Stimulated activated CD8-positive, alpha-beta memory T cell treated with anti-CD3 and anti-CD28 coated beads, Interleukin-15, amount 100 ng/mL, for 4 hours (primary cell): ENCODE data around the gene LINC01488.

Experiments
- DNase-seq, 2 donors: peaks; one replicate each; pipeline ENCODE4 v3.0.0-alpha.2; 2020; ENCODE audit warnings: low read depth in 2 of 2

LINC01488 gene

GRCh38 chr11:69509846-69510390 is 28.5 kb downstream of the LINC01488 start:
- DNase-seq: no peak

- DNase-seq: no peak
Measured at GRCh38 chr11:69510471-69511357, 29.3 kb downstream of the LINC01488 start.

- DNase-seq: no peak
Measured at GRCh38 chr11:69511358-69512055, 30.0 kb downstream of the LINC01488 start.

- no peak for DNase-seq
Measured at GRCh38 chr11:69512136-69512535, 30.7 kb downstream of the LINC01488 start.

- DNase-seq: no peak
Measured at GRCh38 chr11:69512790-69513189, 31.3 kb downstream of the LINC01488 start.

- no peak for DNase-seq
Measured at GRCh38 chr11:69513196-69513595, 31.7 kb downstream of the LINC01488 start.

- DNase-seq: no peak
Measured at GRCh38 chr11:69513663-69514224, 32.3 kb downstream of the LINC01488 start.

- no peak for DNase-seq
Measured at GRCh38 chr11:69514771-69515170, 33.3 kb downstream of the LINC01488 start.

GRCh38 chr11:69515271-69516245 is 34.1 kb downstream of the LINC01488 start:
- DNase-seq: no peak

- DNase-seq: no peak
Measured at GRCh38 chr11:69516526-69516925, 35.1 kb downstream of the LINC01488 start.

- DNase-seq: no peak
Measured at GRCh38 chr11:69518081-69518950, 36.9 kb downstream of the LINC01488 start.

- no peak for DNase-seq
Measured at GRCh38 chr11:69520186-69520916, 38.9 kb downstream of the LINC01488 start.

- DNase-seq: no peak
Measured at GRCh38 chr11:69521457-69521856, 40.0 kb downstream of the LINC01488 start.

- no peak for DNase-seq
Measured at GRCh38 chr11:69523453-69523852, 42.0 kb downstream of the LINC01488 start.

GRCh38 chr11:69524291-69524882 is 42.9 kb downstream of the LINC01488 start:
- no peak for DNase-seq

- DNase-seq: no peak
Measured at GRCh38 chr11:69524991-69525411, 43.5 kb downstream of the LINC01488 start.

GRCh38 chr11:69525516-69526452 is 44.3 kb downstream of the LINC01488 start:
- DNase-seq: no peak

- no peak for DNase-seq
Measured at GRCh38 chr11:69526453-69526810, 45.0 kb downstream of the LINC01488 start.
